ENCODE measurements around the gene NTRK1. TPM values are rescaled to one million over a fixed set of nuclear protein-coding genes. Genes with fewer than 3 reads are reported as not detected.

The NTRK1 gene
- total and polyA plus RNA-seq, 8 donors = 0.23 to 1.2 (median 0.92) TPM; not detected in 3

DNA sequence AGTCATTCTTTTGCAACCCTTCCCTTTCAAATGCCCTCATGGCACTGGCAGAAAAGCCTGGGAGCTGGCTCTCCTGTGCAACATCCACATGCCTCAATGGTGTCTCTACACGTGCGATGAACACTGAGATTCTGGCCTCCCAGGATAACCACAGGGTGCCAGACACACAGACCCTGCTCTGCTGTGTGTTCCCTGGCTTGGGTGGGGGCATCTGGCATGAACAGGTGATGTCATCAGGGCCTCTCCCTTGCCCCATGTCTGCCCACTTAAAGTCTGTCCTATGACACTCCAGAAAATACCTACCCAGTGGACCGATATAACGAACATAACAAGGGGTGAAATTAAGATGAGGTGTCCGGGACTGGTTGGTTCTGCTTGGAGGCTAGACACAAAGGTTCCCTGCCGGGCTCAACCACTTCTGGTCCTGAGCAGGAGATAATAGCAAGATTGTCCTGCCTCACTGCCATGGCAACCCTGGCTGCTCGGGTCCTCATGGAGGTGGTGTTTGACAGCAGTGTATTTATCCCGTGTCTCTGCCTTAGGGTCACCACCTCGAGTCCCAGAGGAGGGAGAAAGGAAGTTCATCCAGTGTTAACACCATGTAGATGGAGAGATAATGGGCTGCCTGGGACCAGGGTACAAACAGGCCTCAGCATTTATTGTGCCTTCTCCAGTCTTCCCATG is 21.1 kb upstream of the NTRK1 start:
- Histone ChIP-seq H3K36me3 (no peaks in the 10 kb centered on the region), H3K27ac (no peak overlapping the region), H3K9me3 (no peaks in the 10 kb centered on the region), H3K4me1 (peaks cover 0 to 1% (median under 1%) of the 10 kb centered on the region in 4 donors), H3K4me3 (no peak overlapping the region), H3K27me3 (peaks cover 0 to 97% (median 43%) of the 10 kb centered on the region in 3 donors)
- TF ChIP-seq, protein P1, sequence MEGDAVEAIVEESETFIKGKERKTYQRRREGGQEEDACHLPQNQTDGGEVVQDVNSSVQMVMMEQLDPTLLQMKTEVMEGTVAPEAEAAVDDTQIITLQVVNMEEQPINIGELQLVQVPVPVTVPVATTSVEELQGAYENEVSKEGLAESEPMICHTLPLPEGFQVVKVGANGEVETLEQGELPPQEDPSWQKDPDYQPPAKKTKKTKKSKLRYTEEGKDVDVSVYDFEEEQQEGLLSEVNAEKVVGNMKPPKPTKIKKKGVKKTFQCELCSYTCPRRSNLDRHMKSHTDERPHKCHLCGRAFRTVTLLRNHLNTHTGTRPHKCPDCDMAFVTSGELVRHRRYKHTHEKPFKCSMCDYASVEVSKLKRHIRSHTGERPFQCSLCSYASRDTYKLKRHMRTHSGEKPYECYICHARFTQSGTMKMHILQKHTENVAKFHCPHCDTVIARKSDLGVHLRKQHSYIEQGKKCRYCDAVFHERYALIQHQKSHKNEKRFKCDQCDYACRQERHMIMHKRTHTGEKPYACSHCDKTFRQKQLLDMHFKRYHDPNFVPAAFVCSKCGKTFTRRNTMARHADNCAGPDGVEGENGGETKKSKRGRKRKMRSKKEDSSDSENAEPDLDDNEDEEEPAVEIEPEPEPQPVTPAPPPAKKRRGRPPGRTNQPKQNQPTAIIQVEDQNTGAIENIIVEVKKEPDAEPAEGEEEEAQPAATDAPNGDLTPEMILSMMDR (IDR thresholded peaks at IDR 0.05) = no peak
- TF ChIP-seq EP300 (IDR thresholded peaks at IDR 0.05) (no peak), POLR2A (IDR thresholded peaks at IDR 0.05) (no peak), POLR2AphosphoS5 (IDR thresholded peaks at IDR 0.05) (no peak)
- intact Hi-C loops (cut with DNase I; ENCODE audit: low total_unique reads) = no loop called here
- 30 to 40% (median 37%) methylated on average over 9 of the region's 9 CpGs for WGBS, 5 donors
- DNase-seq = no peak

DNA sequence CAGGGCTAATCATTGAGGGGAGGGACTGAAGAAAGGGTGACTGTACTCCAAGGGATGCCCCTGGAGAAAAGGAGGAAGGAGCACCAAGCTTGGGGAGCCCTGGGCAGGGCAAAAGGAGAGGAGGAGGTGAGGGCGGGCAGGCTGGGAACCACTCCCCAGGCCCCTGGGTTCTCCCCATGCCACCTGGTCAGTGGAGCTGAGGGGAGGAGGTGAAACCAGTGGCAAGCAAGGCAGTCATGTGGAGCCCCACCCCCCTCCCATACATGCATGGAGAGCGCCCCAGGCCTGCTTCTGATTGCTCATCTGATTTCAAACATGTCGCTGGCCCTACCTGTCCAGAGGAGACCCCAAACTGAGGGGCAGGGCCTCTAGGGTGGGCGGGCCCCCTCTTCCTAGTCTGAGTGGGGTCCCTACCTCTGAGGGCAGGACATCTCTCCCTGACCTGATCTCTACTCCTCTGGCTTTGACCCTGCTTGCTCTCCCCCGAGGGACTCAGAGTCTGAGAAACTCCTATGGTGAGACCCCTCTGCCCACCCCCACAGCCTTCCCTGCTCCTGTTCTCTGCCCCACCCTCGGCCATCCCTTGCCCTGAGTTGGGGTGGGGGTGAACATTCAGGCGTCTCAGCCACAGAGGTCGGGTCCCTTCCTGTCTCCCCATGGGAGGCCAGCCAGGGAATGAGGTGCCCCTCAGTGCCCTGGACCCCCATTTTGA is 20.3 kb upstream of the NTRK1 start:
- peaks cover 5 to 9% (median 8%) of the 10 kb centered on the region in 4 donors for H3K4me1 ChIP-seq
- DNase-seq = no peak
- H3K27ac ChIP-seq = no peak overlapping the region
- no peaks in the 10 kb centered on the region for H3K9me3 ChIP-seq
- TF ChIP-seq, protein P1 (IDR thresholded peaks at IDR 0.05) = no peak
- TF ChIP-seq POLR2AphosphoS5 (IDR thresholded peaks at IDR 0.05) (no peak), EP300 (IDR thresholded peaks at IDR 0.05) (no peak), POLR2A (IDR thresholded peaks at IDR 0.05) (no peak)
- H3K36me3 ChIP-seq = no peaks in the 10 kb centered on the region
- WGBS, 5 donors = 43 to 77% (median 53%) methylated on average over 3 to 8 of the region's 8 CpGs
- H3K27me3 ChIP-seq = peaks cover 0 to 97% (median 50%) of the 10 kb centered on the region in 3 donors
- H3K4me3 ChIP-seq = no peak overlapping the region
- intact Hi-C loops (cut with DNase I; ENCODE audit: low total_unique reads) = no loop called here

DNA sequence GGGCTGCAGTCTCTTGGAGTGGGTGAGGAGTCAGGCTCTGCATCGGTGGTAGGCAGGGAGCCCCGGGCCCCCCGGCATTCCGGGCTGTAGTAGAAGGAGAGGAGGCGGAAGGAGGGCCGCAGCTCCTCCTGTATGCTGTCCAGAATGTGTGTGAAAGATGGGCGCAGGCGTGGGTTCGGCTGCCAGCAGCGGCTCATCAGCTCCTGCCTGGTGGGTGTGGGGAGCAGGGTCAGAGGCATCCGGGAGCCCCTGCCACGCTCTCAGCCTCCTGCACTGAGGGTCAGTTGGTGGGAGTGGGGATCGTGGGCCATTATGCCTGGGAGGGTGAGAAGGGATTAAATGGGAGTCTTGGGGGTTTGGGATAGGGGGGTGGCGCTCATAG is 19.8 kb upstream of the NTRK1 start:
- WGBS, 5 donors = 45 to 70% (median 58%) methylated on average over 14 of the region's 14 CpGs

DNA sequence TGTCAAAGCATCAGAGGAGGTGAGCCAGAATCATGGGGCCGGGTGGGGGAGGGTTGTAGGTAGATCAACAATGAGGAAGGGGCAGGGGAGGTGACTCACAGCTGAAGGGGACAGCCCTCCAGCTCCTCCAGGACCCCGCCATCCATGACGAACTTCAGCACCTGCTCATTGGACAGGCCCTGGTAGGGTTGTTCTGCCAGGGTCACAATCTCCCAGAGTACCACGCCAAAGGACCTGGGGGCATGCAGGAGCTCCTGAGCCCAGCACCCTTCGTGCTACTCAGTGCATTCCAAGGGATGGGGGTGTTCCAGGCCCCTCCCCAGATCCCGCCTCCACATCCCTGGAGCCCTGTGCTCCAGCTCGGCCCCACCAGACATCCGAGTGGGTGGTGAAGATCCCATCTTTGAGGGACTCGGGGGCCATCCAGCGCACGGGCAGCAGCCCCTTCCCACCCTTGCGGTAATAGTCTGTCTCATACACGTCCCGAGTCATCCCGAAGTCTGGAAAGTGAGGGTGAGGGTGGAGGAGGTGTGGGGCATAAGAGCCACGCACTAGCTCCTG is 19.3 kb upstream of the NTRK1 start:
- Histone ChIP-seq H3K4me3 (no peak overlapping the region), H3K36me3 (no peaks in the 10 kb centered on the region), H3K27me3 (peaks cover 4 to 100% (median 60%) of the 10 kb centered on the region in 3 donors), H3K9me3 (no peaks in the 10 kb centered on the region), H3K27ac (no peak overlapping the region), H3K4me1 (peaks cover 8 to 14% (median 12%) of the 10 kb centered on the region in 4 donors)
- intact Hi-C loops (cut with DNase I; ENCODE audit: low total_unique reads) = no loop called here
- whole genome bisulfite sequencing, 5 donors = 67 to 77% (median 71%) methylated on average over 10 to 16 of the region's 16 CpGs
- TF ChIP-seq EP300 (IDR thresholded peaks at IDR 0.05) (no peak), POLR2AphosphoS5 (IDR thresholded peaks at IDR 0.05) (no peak), POLR2A (IDR thresholded peaks at IDR 0.05) (no peak)
- TF ChIP-seq, protein P1 (IDR thresholded peaks at IDR 0.05) = no peak
- DNase-seq = no peak

More for the DNA sequence above, 19.8 kb upstream of the NTRK1 start:
- Histone ChIP-seq H3K4me3 (no peak overlapping the region), H3K27ac (no peak overlapping the region), H3K9me3 (no peaks in the 10 kb centered on the region), H3K27me3 (peaks cover 4 to 100% (median 56%) of the 10 kb centered on the region in 3 donors), H3K4me1 (peaks cover 8 to 14% (median 12%) of the 10 kb centered on the region in 4 donors), H3K36me3 (no peaks in the 10 kb centered on the region)
- DNase-seq = no peak
- intact Hi-C loops (cut with DNase I; ENCODE audit: low total_unique reads) = no loop called here
- TF ChIP-seq POLR2A (IDR thresholded peaks at IDR 0.05) (no peak), EP300 (IDR thresholded peaks at IDR 0.05) (no peak), POLR2AphosphoS5 (IDR thresholded peaks at IDR 0.05) (no peak)
- TF ChIP-seq, protein P1 (IDR thresholded peaks at IDR 0.05) = no peak

Data from stomach (tissue), 9 donors.